ENCODE measurements around the gene TMEM120B. TPM values are rescaled to one million over a fixed set of nuclear protein-coding genes. Genes with fewer than 3 reads are reported as not detected.

The TMEM120B gene
- total and polyA plus RNA-seq, 2 of the 13 experiments (the other 11 are each of a cell fraction or from before 2014, with no cell fraction given), result 7.1 to 12.9 TPM

DNA sequence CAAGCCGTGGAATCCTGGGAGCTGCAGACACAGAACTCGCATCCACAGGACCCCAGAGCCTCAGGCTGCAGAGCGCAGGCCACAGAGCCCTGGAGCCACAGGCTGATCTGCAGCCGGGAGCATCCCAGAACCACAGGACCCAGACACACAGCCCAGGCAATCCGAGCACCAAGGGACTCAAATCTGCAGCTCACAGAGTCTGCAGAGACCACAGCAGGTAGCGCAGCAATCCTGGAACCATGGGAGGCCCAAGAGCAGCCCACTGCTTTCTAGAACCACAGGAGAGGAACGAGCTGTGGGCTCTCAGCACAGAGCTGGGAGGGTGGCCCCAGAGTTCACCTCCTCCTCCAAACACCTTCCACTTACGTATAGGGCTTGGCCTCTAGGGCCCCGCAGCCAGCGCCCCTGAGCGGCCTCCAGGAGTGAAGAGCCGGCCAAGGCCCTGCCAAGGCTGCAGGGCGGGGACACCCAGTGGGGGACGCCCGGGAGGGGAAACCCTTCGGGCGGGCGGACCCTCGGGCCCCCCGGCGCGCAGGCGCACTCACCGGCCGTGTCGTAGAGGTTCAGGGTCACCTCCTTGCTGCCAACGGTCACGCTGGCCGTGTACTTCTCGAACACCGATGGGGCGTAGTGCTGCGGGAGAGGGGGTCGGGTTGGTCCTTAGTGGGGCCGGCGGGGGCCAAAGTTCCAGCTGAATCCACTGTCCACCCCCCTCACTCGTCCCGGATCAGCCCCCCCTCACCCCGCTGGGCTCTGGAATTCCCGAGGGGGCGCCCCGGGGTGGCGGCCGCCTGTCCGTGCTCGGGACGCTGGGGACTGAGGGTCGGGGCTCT is 80.3 kb downstream of the TMEM120B start (continued):
- TF ChIP-seq ATF1 (CRISPR knock-in tag; IDR thresholded peaks at IDR 0.05), result no peak
- 0 out of 2 replicates have a peak, but pooled peaks have one; percentile 9 for TF ChIP-seq ZNF264 (CRISPR knock-in tag; IDR thresholded peaks at IDR 0.05)
- TF ChIP-seq, protein P1, sequence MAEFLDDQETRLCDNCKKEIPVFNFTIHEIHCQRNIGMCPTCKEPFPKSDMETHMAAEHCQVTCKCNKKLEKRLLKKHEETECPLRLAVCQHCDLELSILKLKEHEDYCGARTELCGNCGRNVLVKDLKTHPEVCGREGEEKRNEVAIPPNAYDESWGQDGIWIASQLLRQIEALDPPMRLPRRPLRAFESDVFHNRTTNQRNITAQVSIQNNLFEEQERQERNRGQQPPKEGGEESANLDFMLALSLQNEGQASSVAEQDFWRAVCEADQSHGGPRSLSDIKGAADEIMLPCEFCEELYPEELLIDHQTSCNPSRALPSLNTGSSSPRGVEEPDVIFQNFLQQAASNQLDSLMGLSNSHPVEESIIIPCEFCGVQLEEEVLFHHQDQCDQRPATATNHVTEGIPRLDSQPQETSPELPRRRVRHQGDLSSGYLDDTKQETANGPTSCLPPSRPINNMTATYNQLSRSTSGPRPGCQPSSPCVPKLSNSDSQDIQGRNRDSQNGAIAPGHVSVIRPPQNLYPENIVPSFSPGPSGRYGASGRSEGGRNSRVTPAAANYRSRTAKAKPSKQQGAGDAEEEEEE (CRISPR knock-in tag; IDR thresholded peaks at IDR 0.05; ENCODE audit: borderline replicate concordance), result no peak
- TF ChIP-seq ZNF329 (CRISPR knock-in tag; IDR thresholded peaks at IDR 0.05; ENCODE audit: low read depth), result no peak
- TF ChIP-seq, protein P2, sequence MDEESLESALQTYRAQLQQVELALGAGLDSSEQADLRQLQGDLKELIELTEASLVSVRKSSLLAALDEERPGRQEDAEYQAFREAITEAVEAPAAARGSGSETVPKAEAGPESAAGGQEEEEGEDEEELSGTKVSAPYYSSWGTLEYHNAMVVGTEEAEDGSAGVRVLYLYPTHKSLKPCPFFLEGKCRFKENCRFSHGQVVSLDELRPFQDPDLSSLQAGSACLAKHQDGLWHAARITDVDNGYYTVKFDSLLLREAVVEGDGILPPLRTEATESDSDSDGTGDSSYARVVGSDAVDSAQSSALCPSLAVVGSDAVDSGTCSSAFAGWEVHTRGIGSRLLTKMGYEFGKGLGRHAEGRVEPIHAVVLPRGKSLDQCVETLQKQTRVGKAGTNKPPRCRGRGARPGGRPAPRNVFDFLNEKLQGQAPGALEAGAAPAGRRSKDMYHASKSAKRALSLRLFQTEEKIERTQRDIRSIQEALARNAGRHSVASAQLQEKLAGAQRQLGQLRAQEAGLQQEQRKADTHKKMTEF (CRISPR knock-in tag; IDR thresholded peaks at IDR 0.05), result peak; percentile 24; the same call in 1 of the 2 replicates
- TF ChIP-seq ZNF773 (CRISPR knock-in tag; IDR thresholded peaks at IDR 0.05; ENCODE audit: borderline replicate concordance), result no peak
- no peak for TF ChIP-seq AGO1 (IDR thresholded peaks at IDR 0.05; ENCODE audit: low read depth, low read length, poor library complexity, severe bottlenecking)
- no peak for TF ChIP-seq TBP (CRISPR knock-in tag; IDR thresholded peaks at IDR 0.05)
- TF ChIP-seq BHLHE40 (IDR thresholded peaks at IDR 0.05; ENCODE audit: low read length), result no peak
- TF ChIP-seq ATF7-NPFF (CRISPR knock-in tag; IDR thresholded peaks at IDR 0.05; ENCODE audit: low read depth), result no peak
- no peak for TF ChIP-seq ZSCAN30 (CRISPR knock-in tag; IDR thresholded peaks at IDR 0.05)
- peak; percentile 43 for TF ChIP-seq ZFY (CRISPR knock-in tag; IDR thresholded peaks at IDR 0.05)
- TF ChIP-seq, protein P3, sequence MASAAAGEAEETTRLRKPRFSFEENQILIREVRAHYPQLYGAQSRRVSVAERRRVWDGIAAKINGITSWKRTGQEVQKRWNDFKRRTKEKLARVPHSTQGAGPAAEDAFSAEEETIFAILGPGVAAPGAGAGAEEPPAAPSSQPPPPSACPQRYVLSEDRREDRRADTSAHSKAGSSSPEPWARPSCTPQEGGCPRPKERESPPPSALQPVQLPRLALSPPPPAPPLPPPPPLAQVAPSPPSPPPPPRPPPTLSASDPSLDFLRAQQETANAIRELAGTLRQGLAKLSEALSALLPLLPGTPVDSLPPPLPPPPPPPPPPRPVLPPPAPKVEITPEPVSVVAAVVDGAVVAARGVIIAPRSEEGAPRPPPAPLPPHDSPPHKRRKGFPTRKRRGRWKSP (CRISPR knock-in tag; IDR thresholded peaks at IDR 0.05), result peak; percentile 66; the same call in 1 of the 2 replicates
- TF ChIP-seq, protein P4, sequence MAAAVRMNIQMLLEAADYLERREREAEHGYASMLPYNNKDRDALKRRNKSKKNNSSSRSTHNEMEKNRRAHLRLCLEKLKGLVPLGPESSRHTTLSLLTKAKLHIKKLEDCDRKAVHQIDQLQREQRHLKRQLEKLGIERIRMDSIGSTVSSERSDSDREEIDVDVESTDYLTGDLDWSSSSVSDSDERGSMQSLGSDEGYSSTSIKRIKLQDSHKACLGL (CRISPR knock-in tag; IDR thresholded peaks at IDR 0.05), result peak; percentile 11
- TF ChIP-seq ZNF619 (CRISPR knock-in tag; IDR thresholded peaks at IDR 0.05), result 0 out of 2 replicates have a peak, but pooled peaks have one; percentile 41
- no peak for TF ChIP-seq ZNF550 (CRISPR knock-in tag; IDR thresholded peaks at IDR 0.05; ENCODE audit: borderline replicate concordance)
- TF ChIP-seq MTA1 (CRISPR knock-in tag; IDR thresholded peaks at IDR 0.05; ENCODE audit: borderline replicate concordance), result peak; percentile 20
- 0 out of 2 replicates have a peak, but pooled peaks have one; percentile 7 for TF ChIP-seq FOXA3 (CRISPR knock-in tag; IDR thresholded peaks at IDR 0.05)
- no peak for TF ChIP-seq ZNF883 (CRISPR knock-in tag; IDR thresholded peaks at IDR 0.05; ENCODE audit: not compliant biosample characterization)
- no peak for TF ChIP-seq SATB2 (CRISPR knock-in tag; IDR thresholded peaks at IDR 0.05)
- TF ChIP-seq, protein P5, sequence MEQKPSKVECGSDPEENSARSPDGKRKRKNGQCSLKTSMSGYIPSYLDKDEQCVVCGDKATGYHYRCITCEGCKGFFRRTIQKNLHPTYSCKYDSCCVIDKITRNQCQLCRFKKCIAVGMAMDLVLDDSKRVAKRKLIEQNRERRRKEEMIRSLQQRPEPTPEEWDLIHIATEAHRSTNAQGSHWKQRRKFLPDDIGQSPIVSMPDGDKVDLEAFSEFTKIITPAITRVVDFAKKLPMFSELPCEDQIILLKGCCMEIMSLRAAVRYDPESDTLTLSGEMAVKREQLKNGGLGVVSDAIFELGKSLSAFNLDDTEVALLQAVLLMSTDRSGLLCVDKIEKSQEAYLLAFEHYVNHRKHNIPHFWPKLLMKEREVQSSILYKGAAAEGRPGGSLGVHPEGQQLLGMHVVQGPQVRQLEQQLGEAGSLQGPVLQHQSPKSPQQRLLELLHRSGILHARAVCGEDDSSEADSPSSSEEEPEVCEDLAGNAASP (CRISPR knock-in tag; IDR thresholded peaks at IDR 0.05; ENCODE audit: borderline replicate concordance), result 0 out of 2 replicates have a peak, but pooled peaks have one; percentile 24
